NCI-H2171 treated with DMSO at 0.1 percent for 48 hours (cell line): ENCODE results near the gene MEIS2.

ENCODE experiments used
- DNase-seq: peaks from one replicate; lab custom pipeline; 2025; lab: John Stamatoyannopoulos, UW

MEIS2 gene

DNA sequence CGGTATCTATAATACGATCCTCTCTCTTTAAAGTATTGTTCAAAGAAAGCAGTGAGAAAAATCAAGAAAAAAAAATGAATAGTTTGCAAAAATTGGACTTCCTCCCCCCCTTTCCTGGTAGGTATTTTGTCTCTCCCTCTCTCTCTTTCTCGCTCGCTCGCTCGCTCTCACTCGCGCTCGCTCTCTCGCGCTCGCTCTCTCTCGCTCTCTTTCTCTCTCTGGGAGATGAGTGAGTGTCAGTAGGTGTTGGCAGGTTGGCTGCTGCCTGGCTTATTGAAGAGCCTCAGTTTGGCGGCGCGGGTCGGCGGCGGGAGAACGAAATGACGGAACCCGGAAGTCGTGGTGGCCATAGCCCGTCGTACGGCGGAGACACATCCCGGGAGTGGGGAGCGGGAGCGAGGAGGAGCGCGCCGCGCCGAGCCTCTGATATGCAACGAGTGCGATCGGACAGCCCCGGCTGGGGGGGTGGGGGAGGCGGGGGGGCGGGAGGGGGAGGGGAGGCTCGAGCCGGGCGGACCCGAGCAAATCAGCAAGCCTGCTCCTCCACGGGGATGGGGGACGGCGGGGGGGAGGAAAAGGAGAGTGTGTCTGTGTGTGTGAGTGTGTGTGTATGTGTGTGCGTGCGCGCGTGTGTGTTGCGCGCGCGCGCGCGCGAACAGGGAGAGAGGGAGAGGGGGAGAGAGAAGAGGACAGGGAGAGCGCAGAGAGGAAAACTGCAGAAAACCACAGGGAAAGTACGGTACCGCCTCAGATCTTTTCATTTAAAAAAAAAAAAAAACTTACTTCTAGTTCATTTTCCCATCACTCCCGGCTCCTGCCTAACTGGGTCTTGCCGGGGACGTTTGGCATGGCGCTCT is at the start of gene MEIS2:
MEIS2 (minus strand) TSS at position 441 of the 857 bp plus-strand sequence. CDS start 1,083 bp downstream, outside the sequence.
- DNase-seq, result peak; percentile 90

DNA sequence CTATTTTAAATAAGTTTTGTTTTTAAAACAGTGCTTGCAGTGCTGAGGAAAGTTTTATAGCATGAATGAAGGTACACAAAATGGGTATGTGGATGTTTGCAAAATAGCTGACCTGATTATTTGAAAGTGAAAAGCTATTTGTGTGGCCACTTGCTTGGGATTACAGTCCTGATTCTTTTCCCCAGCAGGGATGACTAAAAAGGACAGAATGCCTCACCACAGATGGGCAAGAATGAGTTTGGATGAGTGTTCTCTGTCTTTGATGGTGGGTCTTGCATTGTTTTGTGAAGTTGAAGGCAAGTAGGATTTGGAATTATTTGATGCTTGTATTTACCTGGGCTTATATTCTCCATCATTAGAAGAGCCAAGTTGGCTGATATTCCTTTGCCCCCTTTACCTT is 48.8 kb upstream of the MEIS2 start:
- DNase-seq, result no peak

DNA sequence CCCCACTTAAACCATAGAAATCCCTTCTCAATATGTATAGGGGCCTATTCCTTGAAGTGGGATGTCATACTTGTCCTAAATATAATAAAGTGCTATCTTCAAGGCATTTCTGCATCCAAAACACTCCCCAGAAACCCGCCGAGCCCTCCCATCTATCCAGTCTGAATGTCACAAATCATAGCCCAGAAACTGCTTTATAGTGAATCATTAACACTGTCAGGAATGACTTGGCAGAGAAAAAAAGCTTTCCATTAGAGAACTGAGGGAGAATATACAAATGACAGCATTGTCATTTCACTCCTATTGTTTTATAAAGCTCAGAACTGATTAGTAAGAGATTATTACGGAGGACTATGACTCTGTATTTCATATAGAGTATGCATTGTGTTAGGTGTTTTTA is 48.4 kb upstream of the MEIS2 start:
- DNase-seq, result no peak

DNA sequence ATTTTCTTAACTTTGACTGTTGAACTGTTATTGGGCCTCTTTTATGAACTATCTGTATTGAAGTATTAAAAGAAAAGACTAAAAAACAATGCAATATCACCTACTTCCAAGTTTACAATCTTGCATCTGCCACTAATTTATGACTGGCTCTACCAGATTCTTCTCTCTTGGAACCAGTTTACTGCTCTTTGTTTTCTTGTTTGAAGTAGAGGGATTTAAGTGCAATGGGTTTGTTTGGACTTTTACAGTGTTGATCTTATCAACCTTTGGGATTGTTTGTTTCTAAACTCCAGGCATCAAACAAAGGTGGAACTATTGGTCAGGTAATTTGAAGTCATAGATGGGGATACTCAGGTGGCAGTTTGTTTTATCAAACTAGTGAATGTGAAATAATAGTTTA is 43.0 kb upstream of the MEIS2 start:
- no peak for DNase-seq

DNA sequence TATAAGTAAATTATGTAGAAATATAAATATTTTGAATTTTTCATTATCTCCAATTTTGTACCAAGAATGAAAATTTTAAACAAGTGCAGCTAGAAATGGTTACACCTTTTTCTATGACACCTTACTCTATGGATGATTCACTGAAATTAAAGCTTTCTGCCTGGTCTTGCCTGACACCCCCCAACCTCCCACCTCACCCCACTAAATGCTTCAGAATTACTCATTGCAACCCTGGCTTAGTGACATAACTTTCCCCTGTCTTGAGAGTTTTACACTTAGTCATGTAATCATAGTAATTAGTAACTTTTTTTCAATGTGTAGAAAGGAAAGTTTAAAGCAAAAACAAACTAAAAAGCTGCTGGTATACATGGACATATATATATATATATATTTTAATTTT is 42.0 kb upstream of the MEIS2 start:
- DNase-seq, result no peak

DNA sequence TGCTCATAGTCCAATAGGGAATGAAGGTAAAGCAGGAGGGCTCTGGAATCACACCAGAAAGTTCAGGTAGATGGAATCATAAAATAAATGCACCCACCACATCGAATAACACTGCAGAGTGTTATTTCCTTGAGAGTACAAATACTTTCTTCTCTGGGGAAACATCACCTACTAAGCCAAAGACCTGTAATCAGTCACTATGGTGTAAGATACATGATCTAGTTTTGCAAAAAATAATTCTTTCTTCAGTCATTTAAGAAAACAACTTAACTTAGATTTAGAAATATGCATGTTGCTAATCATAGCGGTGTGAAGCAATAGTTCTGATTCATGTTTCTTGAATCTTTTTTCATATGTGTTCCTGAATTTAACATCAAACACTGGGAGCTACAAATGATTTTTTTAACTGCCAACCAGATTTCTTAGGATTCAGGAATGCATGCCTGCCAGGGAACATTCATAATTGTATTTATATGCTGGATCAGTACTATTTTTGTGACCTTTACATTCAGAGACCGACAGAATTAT is 40.2 kb upstream of the MEIS2 start:
- no peak for DNase-seq

DNA sequence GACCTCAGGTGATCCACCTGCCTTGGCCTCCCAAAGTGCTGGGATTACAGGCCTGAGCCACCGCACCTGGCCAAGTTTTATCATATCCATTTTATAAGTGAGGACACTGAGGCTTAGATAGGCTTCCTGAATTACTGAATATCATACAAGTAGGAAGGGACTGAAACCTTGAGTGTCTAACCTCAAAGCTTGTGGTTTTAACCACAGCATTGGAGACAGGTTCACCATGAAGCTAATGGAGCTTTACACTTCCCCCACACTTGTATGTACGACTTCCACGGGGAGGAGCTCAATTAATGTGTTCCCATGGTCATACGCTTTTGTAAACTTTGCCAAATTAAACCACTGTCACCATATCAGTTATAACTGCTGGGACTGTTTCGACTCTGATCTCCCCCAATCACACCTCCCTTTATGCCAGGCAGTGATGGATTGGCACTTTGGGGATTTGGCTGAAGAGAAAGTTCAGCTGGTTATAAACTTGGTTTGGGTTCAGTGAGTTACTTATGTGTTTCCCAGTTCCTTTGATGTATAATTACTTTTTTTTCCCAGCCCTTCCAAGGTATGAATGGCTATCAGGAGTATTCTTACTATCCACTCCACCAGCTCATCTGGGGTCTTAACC is 38.4 kb upstream of the MEIS2 start:
- no peak for DNase-seq

DNA sequence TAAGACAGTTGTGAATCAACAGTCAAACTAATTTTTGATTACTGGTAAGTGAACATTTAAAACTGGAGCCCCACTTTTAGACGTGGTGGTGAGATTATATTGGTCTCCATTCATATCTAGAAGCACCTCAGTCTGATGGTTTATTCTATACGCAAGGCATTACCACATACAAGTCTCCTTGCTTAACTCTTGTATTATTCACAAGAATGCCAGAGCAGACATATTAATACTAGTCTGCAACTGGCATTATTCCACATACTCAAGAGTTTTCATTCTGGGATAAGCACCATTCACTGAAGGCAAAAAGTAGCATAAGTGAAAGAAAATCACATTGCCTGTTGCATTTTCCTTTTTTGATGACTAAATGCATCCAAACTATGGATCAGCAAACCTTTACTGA is 36.9 kb upstream of the MEIS2 start:
- DNase-seq, result no peak

DNA sequence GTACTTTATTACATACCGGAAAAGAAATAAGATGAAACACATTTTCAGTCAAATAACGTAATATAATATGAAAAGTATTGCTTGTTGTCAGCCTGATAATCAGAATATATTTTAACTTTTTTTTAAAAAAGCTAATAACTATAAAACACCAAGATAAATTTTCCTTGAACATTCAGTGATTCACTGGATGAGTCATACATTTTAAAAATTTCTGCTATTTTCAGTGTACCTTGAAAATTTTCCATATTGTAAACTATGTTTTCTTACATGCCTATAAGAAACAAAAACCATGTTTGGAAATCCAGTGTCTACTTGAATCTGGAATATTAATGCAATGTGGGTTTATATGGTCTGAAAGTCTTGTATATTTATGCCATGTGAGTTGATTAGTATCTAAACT is 36.3 kb upstream of the MEIS2 start:
- DNase-seq, result no peak

DNA sequence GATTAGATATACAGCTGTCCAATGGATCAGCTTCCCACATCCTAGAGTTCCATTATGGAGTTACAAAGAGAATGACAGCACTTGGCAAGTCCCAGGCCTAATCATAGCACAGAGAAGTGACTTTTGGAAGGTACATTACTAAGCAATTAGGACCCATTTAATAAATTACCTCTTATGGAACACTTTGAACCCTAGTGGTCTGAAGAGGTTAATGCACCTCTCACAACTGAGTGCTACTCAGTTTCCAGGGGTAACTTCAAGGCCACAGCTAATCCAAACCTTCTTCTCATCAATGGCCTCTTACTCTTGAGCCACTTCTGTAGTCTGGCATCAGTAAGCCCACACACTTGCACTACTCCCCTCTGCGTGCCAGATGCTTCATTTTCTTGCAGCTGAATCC is 34.9 kb upstream of the MEIS2 start:
- peak; percentile 5 for DNase-seq

DNA sequence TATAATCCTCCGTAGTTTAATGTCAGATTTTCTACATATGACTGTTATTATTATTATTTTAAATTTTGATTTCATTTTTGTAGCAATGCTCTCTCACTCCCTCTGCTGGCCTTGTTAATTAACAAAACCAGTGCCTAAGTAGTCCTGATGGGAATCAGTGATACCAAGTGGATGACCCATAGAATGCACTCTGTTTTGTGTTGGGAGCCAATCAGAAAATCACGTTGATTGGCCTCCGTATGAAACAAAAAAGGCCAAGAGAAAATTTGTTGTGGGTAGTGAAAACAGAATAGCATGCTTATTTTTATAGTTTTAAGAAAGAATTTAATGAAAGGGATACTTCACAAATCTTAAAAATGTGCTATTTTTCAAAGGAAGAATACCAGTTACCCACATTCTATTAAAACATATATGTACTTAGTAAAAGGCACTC is 34.4 kb upstream of the MEIS2 start:
- DNase-seq, result peak; percentile 19

DNA sequence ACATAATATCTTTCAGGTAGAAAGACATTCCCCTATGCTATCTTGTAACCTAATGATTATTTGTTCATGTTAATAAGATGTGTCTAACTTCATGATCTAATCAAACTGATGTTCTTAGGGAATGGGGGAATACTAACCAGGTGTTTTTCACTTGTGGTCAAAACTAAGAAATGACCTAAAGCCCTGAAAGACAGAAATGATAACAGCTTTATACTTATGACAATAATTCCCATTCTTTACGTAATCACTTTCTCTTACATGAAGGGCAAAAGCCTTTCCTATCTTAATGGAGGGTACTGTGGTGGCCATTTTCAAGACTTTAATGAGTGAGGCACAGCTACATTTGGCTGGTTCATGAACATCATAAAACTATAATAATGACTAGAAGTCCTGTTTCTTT is 33.9 kb upstream of the MEIS2 start:
- no peak for DNase-seq

DNA sequence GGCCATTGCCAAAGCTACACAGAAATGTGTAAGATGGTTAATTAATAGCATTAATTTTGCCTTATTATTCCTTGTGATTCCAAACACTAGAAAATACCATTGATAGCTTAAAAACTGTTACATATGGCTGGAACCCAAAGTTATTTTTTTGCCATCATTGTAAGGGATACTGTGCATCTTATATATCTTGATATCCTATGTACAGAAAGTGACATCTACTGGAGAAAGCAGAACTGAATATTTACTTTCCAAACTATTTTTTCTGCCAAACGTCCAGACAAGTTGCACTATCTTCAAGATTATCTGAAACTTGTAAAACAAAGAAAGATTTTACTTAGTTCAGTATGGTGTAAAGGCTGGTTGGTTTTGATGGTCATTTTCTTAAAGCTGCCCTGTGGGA is 33.3 kb upstream of the MEIS2 start:
- peak; percentile 31 for DNase-seq

DNA sequence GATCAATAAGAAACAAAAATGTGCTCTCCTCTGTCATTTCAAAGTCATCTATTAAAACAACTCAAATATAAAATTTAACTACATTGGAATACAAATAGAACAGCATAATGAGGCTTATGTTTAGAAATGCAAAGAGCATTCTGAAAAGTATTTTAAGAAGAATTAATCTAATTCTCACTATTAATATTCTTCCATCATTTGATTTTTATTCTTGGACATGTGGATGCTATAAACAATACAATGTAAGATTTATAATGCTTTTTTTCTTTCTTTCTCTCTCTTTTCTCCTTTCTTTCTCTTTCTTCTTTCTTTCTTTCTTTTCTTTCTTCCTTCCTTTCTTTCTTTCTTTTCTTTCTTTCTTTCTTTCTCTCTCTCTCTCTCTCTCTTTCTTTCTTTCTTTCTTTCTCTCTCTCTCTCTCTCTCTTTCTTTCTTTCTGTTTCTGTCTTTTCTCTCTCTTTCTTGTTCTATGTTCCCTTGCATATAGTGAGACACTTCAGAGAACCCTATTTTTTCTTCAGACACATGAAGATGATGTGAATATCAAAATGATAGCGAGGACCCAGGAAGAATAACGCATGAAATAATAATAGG is 32.6 kb upstream of the MEIS2 start:
- DNase-seq, result no peak

DNA sequence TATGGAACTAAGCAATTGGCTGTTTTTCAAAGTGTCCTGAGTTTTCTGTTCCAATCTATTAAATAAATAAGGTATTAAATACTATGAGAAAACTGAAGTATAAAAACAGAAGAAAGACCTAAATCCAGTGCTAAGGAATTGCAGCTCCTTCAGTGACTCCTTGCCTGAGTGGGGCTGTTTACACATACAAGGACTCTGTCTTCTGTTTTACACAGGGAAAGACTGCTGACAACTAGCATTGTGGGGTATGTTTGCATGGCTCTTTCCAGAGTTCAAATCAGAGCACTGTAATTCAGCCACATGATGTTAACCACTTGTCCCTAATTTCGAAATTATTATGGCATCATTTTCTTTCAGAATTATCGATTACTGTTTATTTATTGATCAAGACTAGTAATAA is 31.3 kb upstream of the MEIS2 start:
- DNase-seq, result no peak

DNA sequence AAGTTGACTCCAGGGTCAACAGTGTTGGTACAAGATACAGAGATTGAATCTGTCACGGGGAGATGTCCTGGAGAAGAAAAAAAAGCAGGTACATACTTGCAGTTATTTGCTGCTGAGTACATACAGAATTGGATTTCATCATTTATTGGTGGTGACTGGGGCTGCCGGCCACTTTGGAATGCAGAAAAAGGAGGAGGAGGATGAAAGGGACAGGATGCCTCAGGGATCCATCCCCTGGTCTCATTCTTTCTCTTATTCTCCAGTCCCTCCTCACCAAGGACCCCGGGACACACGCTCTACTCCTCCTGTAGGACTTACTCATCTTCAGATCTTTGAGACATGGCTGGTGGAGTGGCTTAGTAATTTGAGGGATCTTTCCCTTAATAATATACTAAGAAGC is 30.0 kb upstream of the MEIS2 start:
- DNase-seq, result no peak

DNA sequence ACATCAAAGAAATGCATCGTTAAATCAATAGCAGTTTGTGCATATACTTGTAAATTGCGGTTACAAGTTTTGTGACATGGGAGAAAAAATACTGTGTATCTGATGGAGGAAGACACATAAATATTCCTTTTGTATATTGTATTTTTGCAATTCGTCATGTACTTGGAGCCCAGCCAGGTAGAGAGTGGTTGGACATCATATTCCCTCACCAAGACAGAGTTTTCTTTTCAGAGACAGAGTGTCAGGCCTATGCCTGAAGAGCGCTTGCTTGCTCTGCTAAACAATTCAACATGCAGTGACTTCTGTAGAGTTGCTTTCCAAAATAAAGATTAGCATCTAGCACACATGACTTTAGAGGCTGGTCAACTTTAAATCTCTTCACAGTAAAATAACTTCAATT is 24.8 kb upstream of the MEIS2 start:
- no peak for DNase-seq

DNA sequence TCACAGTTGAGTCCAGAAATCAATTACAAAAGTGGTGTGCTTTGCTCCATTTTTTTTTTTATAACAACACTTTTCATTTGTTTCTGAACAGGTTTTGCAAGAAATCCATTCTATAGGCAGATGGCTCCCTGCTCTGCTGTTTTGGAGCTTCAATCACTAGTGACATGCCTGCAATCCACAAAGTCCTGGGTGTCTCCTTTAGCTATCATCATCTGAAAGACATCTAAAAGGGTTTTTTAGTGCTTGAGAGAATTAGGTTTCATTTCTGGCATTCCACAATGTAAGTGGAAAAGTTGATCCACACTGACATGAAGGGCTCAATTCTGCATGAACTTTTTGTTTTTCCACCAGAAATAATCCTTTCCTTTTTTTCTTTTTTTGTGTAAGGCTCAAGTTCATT is 24.0 kb upstream of the MEIS2 start:
- no peak for DNase-seq

DNA sequence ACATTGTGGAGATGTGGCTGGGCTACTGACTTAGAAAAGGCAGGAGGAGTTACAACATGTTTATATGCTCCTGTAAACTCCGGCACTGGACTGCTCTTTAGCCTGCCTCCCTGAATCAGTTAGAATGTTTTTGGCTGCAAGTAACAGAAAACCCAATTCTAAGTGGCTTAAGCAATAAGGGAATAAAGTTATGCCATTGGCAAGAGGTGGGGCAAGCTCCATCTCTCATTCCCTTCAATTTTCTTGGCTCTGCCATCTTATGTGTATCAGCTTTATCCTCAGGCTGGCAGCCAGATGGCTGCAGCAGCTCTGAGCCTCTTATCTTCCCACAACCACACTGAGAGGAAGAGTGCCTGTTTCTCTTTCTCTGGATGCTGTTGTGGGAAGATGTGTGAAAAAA is 22.4 kb upstream of the MEIS2 start:
- no peak for DNase-seq

DNA sequence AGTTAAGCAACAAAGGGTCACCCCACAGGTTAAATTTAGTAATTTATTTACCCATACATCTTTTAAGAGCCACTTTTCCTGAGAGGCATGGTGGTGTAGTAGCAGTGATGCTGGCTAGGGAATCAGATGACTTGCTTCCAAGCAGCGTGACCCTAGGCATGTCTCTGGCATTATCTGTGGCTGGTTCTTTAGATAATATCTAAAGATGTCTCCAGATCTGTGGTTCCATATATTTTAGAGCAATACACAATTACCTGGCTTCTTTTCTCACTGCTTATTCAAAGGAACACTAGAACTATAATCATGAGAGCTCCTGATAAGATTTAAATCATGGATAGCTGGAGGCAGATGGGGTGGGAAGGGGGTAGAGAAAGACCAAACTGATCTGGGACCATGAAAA is 21.1 kb upstream of the MEIS2 start:
- DNase-seq, result no peak

DNA sequence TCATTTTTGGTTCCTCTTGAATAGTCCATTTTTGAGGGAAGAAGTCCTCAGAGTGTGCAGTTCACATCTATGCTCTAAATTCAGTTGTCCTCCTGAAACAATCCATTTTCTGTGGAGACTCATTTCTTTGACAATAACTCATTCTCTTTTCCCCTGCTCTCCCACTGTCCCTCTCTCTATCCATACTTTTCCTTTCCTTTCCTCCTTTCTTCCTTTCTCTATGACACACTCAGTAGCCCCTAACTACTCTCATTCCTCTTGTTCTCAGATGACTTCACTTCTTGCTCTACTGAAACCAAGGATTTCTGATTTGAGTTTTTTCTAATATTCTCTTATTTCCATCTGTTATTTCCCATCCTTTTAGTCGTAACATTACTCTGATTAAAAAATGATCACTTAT is 16.7 kb upstream of the MEIS2 start:
- DNase-seq, result no peak

DNA sequence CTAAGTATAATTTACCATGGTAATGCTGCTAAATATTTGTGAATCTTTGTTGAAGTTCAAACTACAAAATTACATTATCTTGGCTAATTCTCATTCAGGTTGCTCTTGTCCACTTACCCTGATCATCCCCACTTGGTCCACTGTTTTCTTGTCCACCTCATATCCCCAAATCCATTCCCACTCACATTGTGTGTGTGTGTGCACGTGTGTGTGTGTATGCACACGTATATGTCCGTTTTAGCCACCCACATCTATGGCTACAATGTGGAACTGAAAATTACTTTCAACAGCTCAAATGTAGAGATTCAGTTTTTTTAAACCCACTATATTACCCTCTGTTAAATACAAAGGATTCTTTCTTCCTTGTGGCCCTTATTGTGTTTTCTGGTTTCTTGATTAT is 15.2 kb upstream of the MEIS2 start:
- no peak for DNase-seq
